HG03066 (cell line): ENCODE data around the gene ANKFY1.
"Not testable (repeated sequence)": the region's sequence is repeated elsewhere in the genome, so short reads cannot be mapped to it uniquely, and the experiment has no call there.

Experiments used
- ATAC-seq: cut with Tn5 transposase; IDR thresholded peaks from one replicate; pipeline ENCODE4 v1.9.1; 2021; ENCODE audit warnings: low read depth; ENCODE audit not compliant: unreplicated experiment

ANKFY1 gene

DNA sequence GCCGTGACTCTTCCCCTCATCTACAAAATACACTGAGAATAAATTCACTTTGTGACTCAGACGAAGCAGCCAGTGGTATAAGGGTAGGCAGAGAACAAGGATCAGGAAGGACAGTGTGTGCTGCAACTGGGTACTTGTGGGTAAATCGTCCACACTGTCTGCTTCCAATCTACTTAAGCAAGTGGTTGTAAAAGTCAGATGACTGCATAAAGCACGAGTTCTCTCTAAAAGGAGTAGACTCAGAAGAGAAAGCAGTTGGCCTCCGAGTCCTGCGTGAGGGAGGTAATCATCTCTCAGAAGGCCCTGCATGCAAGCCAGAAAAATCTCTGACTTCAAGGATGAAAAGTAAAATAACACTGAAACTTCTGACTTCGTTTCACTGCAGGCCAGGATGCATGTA lies 43.1 kb downstream of the ANKFY1 start:
- ATAC-seq = no peak

- ATAC-seq = no peak
Observed at GRCh38 chr17:4219241-4219640, 44.5 kb downstream of the ANKFY1 start.

- ATAC-seq = no peak
Observed at GRCh38 chr17:4215882-4216570, 47.8 kb downstream of the ANKFY1 start.

DNA sequence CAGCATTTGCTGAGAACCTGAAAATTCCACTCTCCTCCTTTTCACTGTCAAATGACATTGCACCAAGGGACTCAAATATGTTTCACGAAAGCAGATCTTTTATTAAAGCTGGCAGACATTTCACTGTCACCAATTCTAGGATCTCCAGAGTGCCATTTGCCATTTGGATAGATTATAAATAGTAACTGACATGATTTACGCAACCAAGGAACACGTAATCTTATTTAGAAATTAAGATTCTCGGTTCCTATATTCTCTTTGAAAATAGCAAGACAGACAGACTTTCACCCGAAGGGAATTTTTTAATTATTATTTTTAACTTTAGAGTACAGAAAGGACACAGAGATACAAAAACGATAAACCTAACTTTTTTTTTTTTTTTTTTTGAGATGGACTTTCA lies 49.6 kb downstream of the ANKFY1 start:
- no peak for ATAC-seq

GRCh38 chr17:4209611-4210010 lies 54.2 kb downstream of the ANKFY1 start:
- ATAC-seq = no peak

DNA sequence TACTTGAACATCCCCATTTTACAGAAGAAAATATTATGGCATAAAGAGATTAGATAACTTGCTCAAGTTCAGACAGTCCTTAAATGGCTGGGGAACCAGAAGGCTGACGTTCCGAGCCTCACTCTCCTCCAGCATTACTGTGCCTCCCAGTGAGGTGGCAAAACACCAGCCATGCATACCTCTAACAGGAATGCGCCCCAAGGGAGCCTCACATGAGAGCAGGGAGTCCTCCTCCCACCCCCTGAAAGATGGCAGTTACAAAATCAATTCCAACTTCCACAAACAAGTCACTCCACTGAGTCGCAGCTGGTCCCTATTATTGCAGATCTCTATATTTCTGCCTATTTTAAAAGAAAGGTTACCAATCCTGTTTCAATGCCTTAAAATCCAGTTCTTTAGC lies 55.5 kb downstream of the ANKFY1 start:
- ATAC-seq = no peak

- no peak for ATAC-seq
Observed at GRCh38 chr17:4206962-4207361, 56.8 kb downstream of the ANKFY1 start.

DNA sequence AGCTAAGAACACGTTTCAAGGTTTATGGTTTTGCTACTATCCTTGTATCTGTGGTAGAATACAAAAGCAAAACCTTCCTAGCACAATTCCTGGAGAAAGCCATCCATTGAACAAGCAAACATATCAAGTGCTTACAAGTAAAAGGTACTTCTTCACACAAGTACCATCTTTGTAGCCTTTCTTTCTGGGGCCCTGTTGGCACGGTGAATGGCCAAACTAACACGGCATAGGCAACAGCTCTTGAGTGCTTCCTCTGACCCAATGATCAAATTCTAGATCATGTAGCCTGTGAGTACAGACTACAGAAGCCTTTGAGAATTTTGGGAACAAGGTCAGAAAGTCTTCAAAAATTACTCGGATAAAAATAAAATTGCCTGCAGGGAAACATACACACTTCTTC lies 57.9 kb downstream of the ANKFY1 start:
- no peak for ATAC-seq

- ATAC-seq = no peak
Observed at GRCh38 chr17:4204710-4205173, 59.0 kb downstream of the ANKFY1 start.

DNA sequence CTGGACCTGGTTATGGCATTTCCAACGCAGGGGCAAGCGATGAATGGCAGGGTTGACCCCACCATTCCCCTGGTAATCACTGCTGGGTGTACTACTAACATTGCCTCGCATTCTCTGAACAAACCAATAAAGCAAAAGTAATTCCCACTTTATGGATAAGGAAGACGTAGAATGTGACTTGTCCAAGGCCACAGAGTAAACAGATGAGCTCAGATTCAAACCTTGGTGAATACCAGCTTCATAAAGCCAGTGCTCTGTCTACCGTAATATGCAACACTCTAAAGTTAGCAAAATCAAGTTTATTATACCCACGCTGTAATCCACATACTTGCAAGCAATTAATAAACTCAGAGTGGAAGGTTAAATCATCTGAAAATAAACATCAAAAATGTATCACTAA lies 59.6 kb downstream of the ANKFY1 start:
- ATAC-seq = no peak

GRCh38 chr17:4201226-4201625 lies 62.6 kb downstream of the ANKFY1 start:
- no peak for ATAC-seq

GRCh38 chr17:4199818-4200402 lies 63.9 kb downstream of the ANKFY1 start:
- ATAC-seq = no peak

DNA sequence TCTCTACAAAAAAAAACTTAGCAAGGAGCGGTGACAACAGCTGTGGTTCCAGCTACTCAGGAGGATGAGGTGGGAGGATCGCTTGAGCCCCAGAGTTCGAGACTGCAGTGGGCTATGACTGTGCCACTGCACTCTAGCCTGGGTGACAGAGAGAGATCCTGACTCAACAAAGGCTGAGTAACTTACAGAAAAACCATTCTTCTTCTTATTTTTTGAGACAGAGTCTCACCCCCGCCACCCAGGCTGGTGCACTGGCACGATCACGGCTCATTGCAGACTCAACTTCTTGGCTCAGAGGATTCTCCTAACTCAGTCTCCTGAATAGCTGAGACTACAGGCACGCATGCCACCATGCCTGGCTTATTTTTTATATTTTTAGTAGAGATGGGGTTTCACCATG lies 64.8 kb downstream of the ANKFY1 start:
- no peak for ATAC-seq

DNA sequence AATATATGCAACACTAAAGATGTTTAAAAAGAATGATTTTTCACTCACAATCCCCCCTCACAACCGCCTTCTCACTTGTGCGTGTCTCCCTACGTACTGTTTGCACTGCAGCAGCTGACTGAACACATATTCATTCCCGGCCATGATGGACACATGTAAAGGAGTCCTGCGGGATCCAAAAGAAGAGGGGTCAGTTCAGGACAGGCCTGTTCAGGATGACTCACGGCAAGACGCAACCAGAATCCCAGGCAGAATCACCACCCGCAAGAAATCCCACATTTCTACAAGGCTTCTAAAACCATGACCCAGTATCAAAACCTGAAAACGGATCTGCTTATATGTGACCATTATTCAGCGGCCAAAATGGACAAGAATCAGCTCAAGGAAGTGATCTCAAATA lies 68.5 kb downstream of the ANKFY1 start:
- ATAC-seq = no peak

GRCh38 chr17:4194796-4195195 lies 69.0 kb downstream of the ANKFY1 start:
- no peak for ATAC-seq

DNA sequence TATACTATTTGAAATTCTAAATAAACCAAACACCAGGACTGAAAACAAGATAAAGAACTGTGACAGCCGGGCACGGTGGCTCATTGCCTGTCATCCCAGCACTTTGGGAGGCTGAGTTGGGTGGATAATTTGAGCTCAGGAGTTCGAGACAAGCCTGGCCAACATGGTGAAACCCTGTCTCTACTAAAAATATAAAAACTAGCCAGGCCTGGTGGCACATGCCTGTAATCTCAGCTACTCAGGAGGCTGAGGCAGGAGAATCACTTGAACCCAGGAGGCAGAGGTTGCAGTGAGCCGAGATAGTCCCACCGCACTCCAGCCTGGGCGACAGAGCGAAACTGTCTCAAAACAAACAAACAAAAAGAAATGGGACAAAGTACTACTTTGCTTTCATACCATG lies 73.0 kb downstream of the ANKFY1 start:
- ATAC-seq = not testable (repeated sequence)

GRCh38 chr17:4189280-4189679 lies 74.5 kb downstream of the ANKFY1 start:
- ATAC-seq = no peak

DNA sequence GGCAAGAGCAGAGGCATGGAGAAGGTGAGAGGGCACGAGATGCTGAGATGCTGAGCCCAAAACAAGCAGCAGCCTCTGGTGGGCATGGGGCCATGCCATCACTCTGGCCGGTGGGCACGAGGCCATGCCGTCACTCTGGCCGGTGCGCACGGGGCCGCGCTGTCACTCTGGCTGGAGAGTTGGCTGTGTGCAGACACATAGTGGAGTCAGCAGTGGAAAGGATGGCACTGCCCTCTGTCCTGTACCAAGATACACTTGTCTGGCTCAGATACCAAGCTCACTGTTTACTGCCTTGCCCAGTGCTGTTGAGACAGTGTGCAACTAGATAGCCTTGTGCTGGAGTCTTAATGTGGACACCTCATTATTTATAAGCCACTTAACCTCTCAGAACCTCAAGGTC lies 75.7 kb downstream of the ANKFY1 start:
- ATAC-seq = no peak

DNA sequence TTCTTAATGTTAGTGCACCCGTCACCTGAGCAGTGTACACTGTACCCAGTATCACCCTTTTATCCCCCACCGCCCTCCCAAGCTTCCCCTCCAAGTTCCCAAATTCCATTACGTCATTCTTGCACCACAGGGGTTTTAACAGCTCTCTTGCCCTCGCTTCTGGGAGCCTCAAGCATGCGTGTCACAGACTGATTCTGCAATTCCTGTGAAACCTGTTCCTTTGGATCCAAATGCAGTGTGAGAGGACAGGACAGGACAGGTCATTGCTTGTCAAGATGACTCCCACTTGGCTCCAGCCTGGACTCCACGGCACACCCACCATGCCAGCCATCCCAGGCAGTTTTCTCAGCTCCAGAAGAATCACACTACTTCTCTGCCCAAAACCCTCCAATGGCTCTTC lies 76.7 kb downstream of the ANKFY1 start:
- ATAC-seq = no peak

GRCh38 chr17:4186357-4186881 lies 77.4 kb downstream of the ANKFY1 start:
- no peak for ATAC-seq

DNA sequence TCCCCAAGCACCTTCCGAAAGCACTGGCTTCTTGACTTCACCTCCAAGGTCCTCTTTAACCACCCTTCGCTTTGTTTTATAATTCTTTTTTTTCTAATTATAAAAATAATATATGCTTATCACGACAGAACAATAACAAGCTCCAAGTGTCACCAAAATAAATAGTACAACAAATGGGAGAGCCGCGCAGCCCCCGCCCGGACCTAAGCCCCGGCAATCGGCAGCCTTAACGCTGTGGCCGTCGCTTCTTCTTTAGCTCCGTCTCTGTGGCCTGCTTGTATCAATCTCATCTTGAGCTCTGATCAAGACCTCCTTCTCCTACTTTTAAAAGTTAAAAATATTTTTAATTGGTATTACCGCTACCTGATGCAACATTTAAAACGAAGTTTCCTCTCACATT lies 78.1 kb downstream of the ANKFY1 start:
- no peak for ATAC-seq

- no peak for ATAC-seq
Observed at GRCh38 chr17:4184811-4185210, 79.0 kb downstream of the ANKFY1 start.
